WTC11 (cell line): Measurements from ENCODE around the gene ZNF423.

Experiments
- ATF2 ChIP-seq: sonication (generic); formaldehyde crosslinking; IDR thresholded peaks from 2 replicates; pipeline ENCODE4 v1.8.1; 2022; ENCODE audit warnings: low read depth, missing genetic modification reagents, borderline replicate concordance
- CTCF ChIP-seq: fragments of 200-600 bp; IDR thresholded peaks from 2 replicates; pipeline ENCODE4 v1.8.0; 2022; ENCODE audit warnings: antibody characterized with exemption
- ETV6 ChIP-seq: sonication (generic); formaldehyde crosslinking; IDR thresholded peaks from 2 replicates; pipeline ENCODE4 v1.8.1; 2022; ENCODE audit warnings: mild to moderate bottlenecking, missing genetic modification reagents
- FOXJ3 ChIP-seq: sonication (generic); formaldehyde crosslinking; IDR thresholded peaks from 2 replicates; pipeline ENCODE4 v1.9.0; 2021; ENCODE audit warnings: missing genetic modification reagents, mild to moderate bottlenecking, borderline replicate concordance
- GABPB1 ChIP-seq: sonication (generic); formaldehyde crosslinking; IDR thresholded peaks from 2 replicates; pipeline ENCODE4 v1.8.1; 2023; ENCODE audit warnings: mild to moderate bottlenecking, missing genetic modification reagents
- MYBL2 ChIP-seq: sonication (generic); formaldehyde crosslinking; IDR thresholded peaks from 2 replicates; pipeline ENCODE4 v1.8.1; 2023; ENCODE audit warnings: mild to moderate bottlenecking, moderate library complexity, missing genetic modification reagents
- NR2C2 ChIP-seq: sonication (generic); formaldehyde crosslinking; IDR thresholded peaks from 2 replicates; pipeline ENCODE4 v1.8.0; 2022; ENCODE audit warnings: mild to moderate bottlenecking, missing genetic modification reagents
- SP1 ChIP-seq: sonication (generic); formaldehyde crosslinking; conservative IDR thresholded peaks from 2 replicates; pipeline ENCODE4 v1.8.1; 2022; ENCODE audit warnings: missing genetic modification reagents
- ZBTB43 ChIP-seq: sonication (generic); formaldehyde crosslinking; IDR thresholded peaks from 2 replicates; pipeline ENCODE4 v1.8.1; 2023; ENCODE audit warnings: mild to moderate bottlenecking, missing genetic modification reagents
- ZNF121 ChIP-seq: sonication (generic); formaldehyde crosslinking; IDR thresholded peaks from 2 replicates; pipeline ENCODE4 v1.8.0; 2023; ENCODE audit warnings: missing genetic modification reagents
- ZNF416 ChIP-seq: fragments of 250-450 bp; sonication (Bioruptor Pico); IDR thresholded peaks from 2 replicates; pipeline ENCODE4 v1.9.0; 2021; ENCODE audit warnings: mild to moderate bottlenecking, inconsistent platforms
- ZNF423 ChIP-seq: fragments of 250-450 bp; sonication (Bioruptor Pico); IDR thresholded peaks from 2 replicates; pipeline ENCODE4 v2.1.2; 2022; ENCODE audit warnings: mild to moderate bottlenecking, moderate library complexity
- TF ChIP-seq, protein P1 (sequence below): sonication (generic); formaldehyde crosslinking; IDR thresholded peaks from 2 replicates; pipeline ENCODE4 v1.8.1; 2023; ENCODE audit warnings: mild to moderate bottlenecking, missing genetic modification reagents
- TF ChIP-seq, protein P2 (sequence below): sonication (generic); formaldehyde crosslinking; IDR thresholded peaks from 2 replicates; pipeline ENCODE4 v1.8.0; 2022; ENCODE audit warnings: mild to moderate bottlenecking, missing genetic modification reagents

- TF ChIP-seq ZBTB43 (CRISPR knock-in tag) (no peak), CTCF (no peak), ZNF423 (CRISPR knock-in tag) (no peak), ZNF416 (CRISPR knock-in tag) (no peak), ATF2 (CRISPR knock-in tag) (no peak), FOXJ3 (CRISPR knock-in tag) (no peak), GABPB1 (CRISPR knock-in tag) (no peak), ZNF121 (CRISPR knock-in tag) (no peak), SP1 (CRISPR knock-in tag) (no peak), NR2C2 (no peak), MYBL2 (CRISPR knock-in tag) (no peak), ETV6 (CRISPR knock-in tag) (no peak)
- TF ChIP-seq, protein P1, sequence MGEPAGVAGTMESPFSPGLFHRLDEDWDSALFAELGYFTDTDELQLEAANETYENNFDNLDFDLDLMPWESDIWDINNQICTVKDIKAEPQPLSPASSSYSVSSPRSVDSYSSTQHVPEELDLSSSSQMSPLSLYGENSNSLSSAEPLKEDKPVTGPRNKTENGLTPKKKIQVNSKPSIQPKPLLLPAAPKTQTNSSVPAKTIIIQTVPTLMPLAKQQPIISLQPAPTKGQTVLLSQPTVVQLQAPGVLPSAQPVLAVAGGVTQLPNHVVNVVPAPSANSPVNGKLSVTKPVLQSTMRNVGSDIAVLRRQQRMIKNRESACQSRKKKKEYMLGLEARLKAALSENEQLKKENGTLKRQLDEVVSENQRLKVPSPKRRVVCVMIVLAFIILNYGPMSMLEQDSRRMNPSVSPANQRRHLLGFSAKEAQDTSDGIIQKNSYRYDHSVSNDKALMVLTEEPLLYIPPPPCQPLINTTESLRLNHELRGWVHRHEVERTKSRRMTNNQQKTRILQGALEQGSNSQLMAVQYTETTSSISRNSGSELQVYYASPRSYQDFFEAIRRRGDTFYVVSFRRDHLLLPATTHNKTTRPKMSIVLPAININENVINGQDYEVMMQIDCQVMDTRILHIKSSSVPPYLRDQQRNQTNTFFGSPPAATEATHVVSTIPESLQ (CRISPR knock-in tag), result no peak
- TF ChIP-seq, protein P2, sequence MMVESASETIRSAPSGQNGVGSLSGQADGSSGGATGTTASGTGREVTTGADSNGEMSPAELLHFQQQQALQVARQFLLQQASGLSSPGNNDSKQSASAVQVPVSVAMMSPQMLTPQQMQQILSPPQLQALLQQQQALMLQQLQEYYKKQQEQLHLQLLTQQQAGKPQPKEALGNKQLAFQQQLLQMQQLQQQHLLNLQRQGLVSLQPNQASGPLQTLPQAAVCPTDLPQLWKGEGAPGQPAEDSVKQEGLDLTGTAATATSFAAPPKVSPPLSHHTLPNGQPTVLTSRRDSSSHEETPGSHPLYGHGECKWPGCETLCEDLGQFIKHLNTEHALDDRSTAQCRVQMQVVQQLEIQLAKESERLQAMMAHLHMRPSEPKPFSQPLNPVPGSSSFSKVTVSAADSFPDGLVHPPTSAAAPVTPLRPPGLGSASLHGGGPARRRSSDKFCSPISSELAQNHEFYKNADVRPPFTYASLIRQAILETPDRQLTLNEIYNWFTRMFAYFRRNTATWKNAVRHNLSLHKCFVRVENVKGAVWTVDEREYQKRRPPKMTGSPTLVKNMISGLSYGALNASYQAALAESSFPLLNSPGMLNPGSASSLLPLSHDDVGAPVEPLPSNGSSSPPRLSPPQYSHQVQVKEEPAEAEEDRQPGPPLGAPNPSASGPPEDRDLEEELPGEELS (CRISPR knock-in tag), result no peak
Measured at GRCh38 chr16:49558451-49558850, 297.5 kb downstream of the ZNF423 start.
